Right lobe of liver (tissue), 4 donors: ENCODE measurements around the gene TMEM200A.

Experiments
- POLR2A ChIP-seq: fragments of 450-650 bp; IDR thresholded peaks from one replicate; pipeline ENCODE4 v1.6.1; 2017; ENCODE audit warnings: antibody characterized with exemption, mild to moderate bottlenecking
- TF ChIP-seq, protein P1 (sequence below), 4 donors: fragments of 200-600 bp in 3 of 4; fragments of 450-650 bp in 1 of 4; IDR thresholded peaks; one replicate each; pipeline versions ENCODE4 v1.5.1 to v1.8.0; 2016 to 2022; ENCODE audit warnings: antibody characterized with exemption in 4 of 4, mild to moderate bottlenecking in 2 of 4
- donor health status: DM: no; HTN: no; CAD: no.
- donor health status: DM: no; HTN: no; CAD: no.
- donor health status: DM: no; HTN: yes; CAD: no.

DNA sequence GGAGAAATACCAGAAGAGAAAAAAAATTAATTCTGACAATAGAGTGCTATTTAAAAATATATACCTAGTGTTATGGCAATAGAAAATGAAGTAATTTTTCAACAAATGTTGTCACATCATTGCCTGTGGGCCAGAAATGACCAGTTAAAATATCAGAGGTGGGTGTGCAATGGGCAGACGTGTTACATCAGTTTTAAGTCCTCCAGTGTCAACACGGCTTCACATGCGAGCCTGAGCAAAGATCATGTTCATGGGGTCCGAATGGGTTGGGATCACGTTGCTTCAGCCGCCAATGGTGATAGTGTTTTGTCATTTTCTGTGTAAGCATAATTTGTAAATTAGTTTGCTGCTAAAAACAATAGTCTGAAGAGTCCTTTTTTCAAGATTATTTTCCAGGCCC lies 27.5 kb downstream of the TMEM200A start:
- TF ChIP-seq, protein P1, sequence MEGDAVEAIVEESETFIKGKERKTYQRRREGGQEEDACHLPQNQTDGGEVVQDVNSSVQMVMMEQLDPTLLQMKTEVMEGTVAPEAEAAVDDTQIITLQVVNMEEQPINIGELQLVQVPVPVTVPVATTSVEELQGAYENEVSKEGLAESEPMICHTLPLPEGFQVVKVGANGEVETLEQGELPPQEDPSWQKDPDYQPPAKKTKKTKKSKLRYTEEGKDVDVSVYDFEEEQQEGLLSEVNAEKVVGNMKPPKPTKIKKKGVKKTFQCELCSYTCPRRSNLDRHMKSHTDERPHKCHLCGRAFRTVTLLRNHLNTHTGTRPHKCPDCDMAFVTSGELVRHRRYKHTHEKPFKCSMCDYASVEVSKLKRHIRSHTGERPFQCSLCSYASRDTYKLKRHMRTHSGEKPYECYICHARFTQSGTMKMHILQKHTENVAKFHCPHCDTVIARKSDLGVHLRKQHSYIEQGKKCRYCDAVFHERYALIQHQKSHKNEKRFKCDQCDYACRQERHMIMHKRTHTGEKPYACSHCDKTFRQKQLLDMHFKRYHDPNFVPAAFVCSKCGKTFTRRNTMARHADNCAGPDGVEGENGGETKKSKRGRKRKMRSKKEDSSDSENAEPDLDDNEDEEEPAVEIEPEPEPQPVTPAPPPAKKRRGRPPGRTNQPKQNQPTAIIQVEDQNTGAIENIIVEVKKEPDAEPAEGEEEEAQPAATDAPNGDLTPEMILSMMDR (IDR thresholded peaks at IDR 0.05), result no peak
- TF ChIP-seq POLR2A, result no peak
